ENCODE measurements around the gene SLC35E4.

Gene SLC35E4

DNA sequence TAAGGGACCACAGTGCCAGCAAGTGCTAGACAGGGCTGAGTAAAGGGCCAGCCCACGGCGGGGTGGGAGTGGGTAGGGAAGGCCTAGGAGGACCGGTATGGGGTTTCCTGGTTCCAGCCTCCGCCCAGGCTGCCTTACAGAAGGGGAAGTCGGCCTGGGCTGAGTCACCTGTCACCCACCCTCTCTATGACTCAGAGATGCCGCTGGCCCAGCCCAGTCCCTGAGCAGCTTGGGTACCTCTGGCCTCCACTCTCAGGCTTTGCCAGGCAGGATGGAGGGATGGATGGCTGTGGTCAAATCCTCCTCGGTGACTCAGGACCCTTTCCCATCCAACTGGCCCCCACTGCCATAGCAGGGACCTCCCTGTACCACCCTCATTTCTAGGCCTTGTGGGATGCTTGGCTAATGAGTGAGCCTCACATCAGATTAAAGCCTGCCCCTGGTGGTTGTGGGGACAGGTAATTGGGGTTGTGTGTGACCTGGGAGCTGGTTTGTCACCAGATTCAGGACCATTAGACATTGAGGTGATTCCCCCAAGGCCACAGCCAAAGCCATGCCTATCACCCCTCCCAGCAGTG is 13.9 kb downstream of the SLC35E4 start:
- DNase-seq (ENCODE audit: low spot score): peak; percentile 91
- peak overlapping the region; percentile 87 for H3K27ac Mint-ChIP-seq
- H3K27me3 Mint-ChIP-seq (ENCODE audit: low read depth): no peaks in the 10 kb centered on the region
- H3K9me3 Mint-ChIP-seq: no peaks in the 10 kb centered on the region
- H3K36me3 Mint-ChIP-seq (ENCODE audit: low read depth): peaks cover 3% of the 10 kb centered on the region
- H3K4me1 Mint-ChIP-seq (ENCODE audit: low read depth): peaks cover 25% of the 10 kb centered on the region
- no peak overlapping the region for H3K4me3 Mint-ChIP-seq

- H3K4me3 Mint-ChIP-seq: no peak overlapping the region
Measured at GRCh38 chr22:30650508-30651116, 15.0 kb downstream of the SLC35E4 start.

DNA sequence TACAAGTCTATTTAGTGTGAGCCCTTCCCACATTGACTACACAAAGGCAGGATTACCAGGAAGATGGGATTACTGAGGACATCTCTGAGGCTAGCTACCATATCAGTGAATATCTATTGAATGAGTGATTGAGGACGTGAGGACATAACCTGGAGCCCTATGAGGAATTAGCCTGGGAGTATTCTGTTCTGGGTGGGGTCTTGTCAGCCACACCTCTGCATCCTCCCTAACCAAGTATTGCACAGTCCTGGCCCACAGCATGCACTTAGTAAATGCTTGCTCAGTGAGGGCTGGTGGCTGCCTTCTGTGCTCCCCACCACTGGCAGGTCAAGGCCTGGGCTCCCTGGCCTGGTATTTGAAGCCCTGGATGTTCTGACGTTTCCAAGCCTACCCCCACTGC is 17.3 kb downstream of the SLC35E4 start:
- peaks cover 25% of the 10 kb centered on the region for H3K4me1 Mint-ChIP-seq (ENCODE audit: low read depth)
- H3K36me3 Mint-ChIP-seq (ENCODE audit: low read depth): peaks cover 4% of the 10 kb centered on the region
- no peak for DNase-seq (ENCODE audit: low spot score)
- no peak overlapping the region for H3K4me3 Mint-ChIP-seq
- H3K27me3 Mint-ChIP-seq (ENCODE audit: low read depth): no peaks in the 10 kb centered on the region
- H3K27ac Mint-ChIP-seq: no peak overlapping the region
- H3K9me3 Mint-ChIP-seq: no peaks in the 10 kb centered on the region

More at GRCh38 chr22:30650508-30651116, 15.0 kb downstream of the SLC35E4 start:
- Mint-ChIP-seq H3K4me1 (ENCODE audit: low read depth) (peaks cover 25% of the 10 kb centered on the region), H3K27ac (peak overlapping the region; percentile 31), H3K27me3 (ENCODE audit: low read depth) (no peaks in the 10 kb centered on the region), H3K9me3 (no peaks in the 10 kb centered on the region), H3K36me3 (ENCODE audit: low read depth) (peaks cover 4% of the 10 kb centered on the region)
- DNase-seq (ENCODE audit: low spot score): no peak

- Mint-ChIP-seq H3K9me3 (no peaks in the 10 kb centered on the region), H3K4me3 (no peak overlapping the region), H3K36me3 (ENCODE audit: low read depth) (peaks cover 4% of the 10 kb centered on the region), H3K27ac (no peak overlapping the region), H3K4me1 (ENCODE audit: low read depth) (peaks cover 19% of the 10 kb centered on the region), H3K27me3 (ENCODE audit: low read depth) (no peaks in the 10 kb centered on the region)
- no peak for DNase-seq (ENCODE audit: low spot score)
Measured at GRCh38 chr22:30654361-30654760, 18.8 kb downstream of the SLC35E4 start.

- H3K27ac Mint-ChIP-seq: no peak overlapping the region
- H3K27me3 Mint-ChIP-seq (ENCODE audit: low read depth): no peaks in the 10 kb centered on the region
- H3K36me3 Mint-ChIP-seq (ENCODE audit: low read depth): peaks cover 12% of the 10 kb centered on the region
- DNase-seq (ENCODE audit: low spot score): no peak
- no peak overlapping the region for H3K4me3 Mint-ChIP-seq
- H3K4me1 Mint-ChIP-seq (ENCODE audit: low read depth): peaks cover 14% of the 10 kb centered on the region
- H3K9me3 Mint-ChIP-seq: no peaks in the 10 kb centered on the region
Measured at GRCh38 chr22:30655532-30655931, 20.0 kb downstream of the SLC35E4 start.

- Mint-ChIP-seq H3K27ac (no peak overlapping the region), H3K27me3 (ENCODE audit: low read depth) (no peaks in the 10 kb centered on the region), H3K4me1 (ENCODE audit: low read depth) (peaks cover 12% of the 10 kb centered on the region), H3K4me3 (no peak overlapping the region), H3K9me3 (no peaks in the 10 kb centered on the region), H3K36me3 (ENCODE audit: low read depth) (peaks cover 23% of the 10 kb centered on the region)
- DNase-seq (ENCODE audit: low spot score): no peak
Measured at GRCh38 chr22:30662040-30662439, 26.5 kb downstream of the SLC35E4 start.

DNA sequence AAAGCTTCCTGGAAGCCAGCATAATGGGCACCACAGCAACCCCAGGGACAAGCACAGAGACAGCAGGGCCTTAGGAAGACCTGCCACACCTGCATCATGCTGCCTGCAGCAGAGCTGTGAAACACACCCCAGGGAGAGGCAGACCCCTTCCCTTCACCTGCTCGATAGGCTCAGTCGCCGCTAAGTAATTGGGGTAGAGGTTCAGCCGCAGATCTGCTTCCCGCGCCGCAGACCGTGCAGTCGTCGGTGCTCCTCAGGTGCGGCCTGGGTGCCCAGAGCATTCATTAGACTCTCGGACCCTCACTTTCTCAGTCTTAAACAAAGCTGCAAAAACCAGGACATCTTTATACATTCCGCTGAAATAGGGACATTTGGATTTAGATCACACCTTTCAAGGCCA is 29.2 kb downstream of the SLC35E4 start:
- DNase-seq (ENCODE audit: low spot score): no peak
- Mint-ChIP-seq H3K36me3 (ENCODE audit: low read depth) (peaks cover 22% of the 10 kb centered on the region), H3K27me3 (ENCODE audit: low read depth) (peaks cover 5% of the 10 kb centered on the region), H3K9me3 (no peaks in the 10 kb centered on the region), H3K4me1 (ENCODE audit: low read depth) (peaks cover 19% of the 10 kb centered on the region), H3K27ac (no peak overlapping the region), H3K4me3 (no peak overlapping the region)

- no peak for DNase-seq (ENCODE audit: low spot score)
- Mint-ChIP-seq H3K9me3 (no peaks in the 10 kb centered on the region), H3K27me3 (ENCODE audit: low read depth) (peaks cover 7% of the 10 kb centered on the region), H3K36me3 (ENCODE audit: low read depth) (peaks cover 18% of the 10 kb centered on the region), H3K4me3 (no peak overlapping the region), H3K4me1 (ENCODE audit: low read depth) (peaks cover 19% of the 10 kb centered on the region), H3K27ac (no peak overlapping the region)
Measured at GRCh38 chr22:30665266-30665665, 29.7 kb downstream of the SLC35E4 start.

DNA sequence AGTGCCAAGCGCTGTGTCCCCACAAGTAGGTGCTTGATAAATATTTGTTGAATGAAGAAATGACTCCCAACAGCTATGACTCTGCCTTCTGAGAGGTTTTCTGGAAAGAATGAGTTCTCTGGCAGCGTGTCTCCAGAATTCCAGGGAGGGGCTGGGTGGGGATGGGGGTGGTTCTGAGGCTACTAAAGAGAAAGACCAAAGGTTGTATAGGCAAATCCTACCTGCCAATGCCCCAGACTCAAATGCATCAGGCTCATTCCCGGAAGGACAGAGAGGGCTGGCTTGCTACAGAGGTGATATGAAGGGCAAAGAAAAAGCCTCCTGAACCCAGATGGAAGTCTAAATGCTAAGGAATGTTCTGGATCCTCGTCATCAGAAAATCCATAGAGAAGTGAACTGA is 30.2 kb downstream of the SLC35E4 start:
- H3K36me3 Mint-ChIP-seq (ENCODE audit: low read depth): peaks cover 15% of the 10 kb centered on the region
- H3K9me3 Mint-ChIP-seq: no peaks in the 10 kb centered on the region
- peaks cover 17% of the 10 kb centered on the region for H3K4me1 Mint-ChIP-seq (ENCODE audit: low read depth)
- DNase-seq (ENCODE audit: low spot score): no peak
- H3K4me3 Mint-ChIP-seq: peak overlapping the region; percentile 39
- no peak overlapping the region for H3K27ac Mint-ChIP-seq
- peaks cover 10% of the 10 kb centered on the region for H3K27me3 Mint-ChIP-seq (ENCODE audit: low read depth)

GRCh38 chr22:30667107-30667493 is 31.5 kb downstream of the SLC35E4 start:
- peaks cover 10% of the 10 kb centered on the region for H3K27me3 Mint-ChIP-seq (ENCODE audit: low read depth)

DNA sequence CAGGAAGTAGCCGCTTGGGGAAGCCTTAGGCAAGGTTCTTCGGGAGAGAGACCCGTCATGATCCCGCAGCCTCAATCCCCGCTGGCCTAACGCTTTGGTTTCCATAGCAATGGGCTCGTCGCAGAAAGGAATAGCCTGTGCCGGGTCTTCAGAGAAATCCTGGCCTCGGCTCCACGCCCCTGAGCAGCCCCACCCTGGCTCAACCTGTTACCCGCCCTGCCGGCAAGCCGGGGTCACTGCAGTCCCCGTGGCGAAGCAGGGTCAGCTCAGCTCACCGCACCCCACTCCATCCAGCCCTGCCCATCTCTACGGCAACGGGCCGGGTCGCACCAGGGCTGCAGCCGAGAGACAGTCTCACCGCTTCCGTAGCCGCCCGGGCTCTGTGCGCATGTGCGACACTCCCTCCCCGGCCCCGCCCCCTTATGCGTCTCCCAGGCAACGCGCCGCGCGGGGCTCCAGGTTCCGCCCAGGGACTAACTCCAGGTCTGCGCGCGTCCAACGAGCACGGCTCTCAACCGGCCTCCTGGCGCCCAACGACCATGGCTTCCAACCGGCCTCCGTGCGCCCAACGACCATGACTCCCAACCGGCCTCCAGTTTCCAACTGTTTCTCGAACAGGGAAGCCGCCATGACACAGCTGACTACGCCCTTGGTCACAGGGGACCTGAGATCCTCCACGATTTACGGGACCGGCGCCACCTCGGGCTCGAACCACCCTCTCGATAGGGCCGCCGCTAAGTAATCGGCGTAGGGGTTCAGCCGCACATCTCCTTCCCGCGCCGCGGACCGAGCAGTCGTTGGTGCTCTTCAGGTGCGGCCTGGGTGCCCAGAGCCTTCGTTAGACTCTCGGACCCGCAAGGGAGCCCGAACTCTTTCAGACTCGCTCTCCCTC is 32.2 kb downstream of the SLC35E4 start, which contains the start of gene DUSP18:
Gene DUSP18, minus strand, starts transcription at position 382 of the 892 bp plus-strand sequence. CDS start 3,872 bp downstream, outside the sequence.
- H3K27ac Mint-ChIP-seq: peak within 1 kb of the TSS; percentile 93

More at GRCh38 chr22:30667107-30667493, 31.5 kb downstream of the SLC35E4 start:
- peaks cover 13% of the 10 kb centered on the region for H3K36me3 Mint-ChIP-seq (ENCODE audit: low read depth)
- peak overlapping the region; percentile 93 for H3K27ac Mint-ChIP-seq
- peaks cover 17% of the 10 kb centered on the region for H3K4me1 Mint-ChIP-seq (ENCODE audit: low read depth)
- no peak for DNase-seq (ENCODE audit: low spot score)
- no peaks in the 10 kb centered on the region for H3K9me3 Mint-ChIP-seq
- peak overlapping the region; percentile 96 for H3K4me3 Mint-ChIP-seq

DNA sequence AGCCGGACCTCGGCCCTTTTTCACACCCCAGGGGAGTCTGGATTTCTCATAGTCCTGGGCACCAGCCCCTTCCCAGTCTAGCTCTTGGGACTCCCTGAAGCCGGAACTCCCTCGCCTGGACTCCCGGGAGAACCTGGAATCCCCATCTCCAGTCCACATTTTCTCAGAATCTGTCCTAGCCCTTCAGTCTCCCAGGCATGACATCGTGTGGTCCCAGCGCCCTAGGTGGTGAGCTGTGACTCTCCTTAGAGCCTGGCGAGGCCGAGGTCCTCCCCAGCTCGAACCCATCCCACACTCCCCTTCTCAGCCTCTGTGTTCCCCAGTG is 32.8 kb downstream of the SLC35E4 start:
- Mint-ChIP-seq H3K36me3 (ENCODE audit: low read depth) (peaks cover 5% of the 10 kb centered on the region), H3K9me3 (no peaks in the 10 kb centered on the region), H3K27ac (peak overlapping the region; percentile 60), H3K27me3 (ENCODE audit: low read depth) (peaks cover 10% of the 10 kb centered on the region), H3K4me1 (ENCODE audit: low read depth) (peaks cover 17% of the 10 kb centered on the region), H3K4me3 (peak overlapping the region; percentile 96)
- DNase-seq (ENCODE audit: low spot score): no peak

More for the DNA sequence above, 32.2 kb downstream of the SLC35E4 start, which contains the start of gene DUSP18:
- Mint-ChIP-seq H3K4me3 (peak within 1 kb of the TSS; percentile 96), H3K4me1 (ENCODE audit: low read depth) (peaks cover 17% of the 10 kb centered on the region), H3K27me3 (ENCODE audit: low read depth) (peaks cover 10% of the 10 kb centered on the region), H3K9me3 (no peaks in the 10 kb centered on the region), H3K36me3 (ENCODE audit: low read depth) (peaks cover 11% of the 10 kb centered on the region)
- peak; percentile 91 for DNase-seq (ENCODE audit: low spot score)

DNA sequence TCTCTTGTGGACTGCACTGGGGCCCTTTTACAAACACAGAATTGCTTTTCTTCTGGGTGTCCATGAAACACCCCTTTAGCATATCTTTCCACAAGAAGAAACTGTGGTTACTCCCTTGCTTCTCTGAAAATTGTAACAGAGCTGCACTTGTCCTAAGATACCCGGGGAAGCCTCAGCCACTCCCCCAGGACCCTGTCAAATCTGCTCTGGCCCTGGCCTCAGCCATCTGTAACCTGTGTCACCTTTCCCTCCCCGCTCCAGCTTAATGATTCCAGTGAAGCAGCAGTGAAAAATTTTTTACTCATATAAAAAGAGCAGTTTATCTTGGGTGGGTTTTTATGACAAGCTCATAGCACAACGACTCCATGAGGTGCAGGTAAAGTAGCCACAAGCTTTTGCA is 35.5 kb downstream of the SLC35E4 start:
- H3K9me3 Mint-ChIP-seq: no peaks in the 10 kb centered on the region

GRCh38 chr22:30673136-30673535 is 37.6 kb downstream of the SLC35E4 start:
- H3K27ac Mint-ChIP-seq: no peak overlapping the region

More for the DNA sequence above, 35.5 kb downstream of the SLC35E4 start:
- no peak overlapping the region for H3K27ac Mint-ChIP-seq
- no peaks in the 10 kb centered on the region for H3K36me3 Mint-ChIP-seq (ENCODE audit: low read depth)
- no peak overlapping the region for H3K4me3 Mint-ChIP-seq
- peaks cover 17% of the 10 kb centered on the region for H3K27me3 Mint-ChIP-seq (ENCODE audit: low read depth)
- DNase-seq (ENCODE audit: low spot score): no peak
- H3K4me1 Mint-ChIP-seq (ENCODE audit: low read depth): peaks cover 14% of the 10 kb centered on the region

More at GRCh38 chr22:30673136-30673535, 37.6 kb downstream of the SLC35E4 start:
- Mint-ChIP-seq H3K36me3 (ENCODE audit: low read depth) (no peaks in the 10 kb centered on the region), H3K4me1 (ENCODE audit: low read depth) (peaks cover 5% of the 10 kb centered on the region), H3K9me3 (no peaks in the 10 kb centered on the region), H3K27me3 (ENCODE audit: low read depth) (peaks cover 29% of the 10 kb centered on the region), H3K4me3 (no peak overlapping the region)
- no peak for DNase-seq (ENCODE audit: low spot score)

Measured in T-helper 2 cell treated with Interferon-gamma antibody and Interleukin-4, amounts not matched to agents 5 μg/mL and 100 μg/mL, for 36 hours (primary cell).